Neural progenitor cell (in vitro differentiated cells): Measurements from ENCODE around the gene ZNF521.

Experiments
- CTCF ChIP-seq: fragments of 200-600 bp; sonication (generic); IDR thresholded peaks from 2 replicates; pipeline ENCODE4 v1.5.1; 2017; ENCODE audit warnings: antibody characterized with exemption, mild to moderate bottlenecking
- EZH2 ChIP-seq: fragments of 200-600 bp; sonication (generic); IDR thresholded peaks from 2 replicates; pipeline ENCODE4 v1.6.1; 2017; ENCODE audit warnings: antibody characterized with exemption, mild to moderate bottlenecking, moderate library complexity

GRCh38 chr18:25223899-25224886 lies 127.8 kb downstream of the ZNF521 start:
- TF ChIP-seq CTCF (no peak), EZH2 (no peak)
